ENCODE measurements around the gene TIMM10.
A peak's percentile ranks its signal among the peaks of the same experiment; 100 is the strongest.

TIMM10 gene

DNA sequence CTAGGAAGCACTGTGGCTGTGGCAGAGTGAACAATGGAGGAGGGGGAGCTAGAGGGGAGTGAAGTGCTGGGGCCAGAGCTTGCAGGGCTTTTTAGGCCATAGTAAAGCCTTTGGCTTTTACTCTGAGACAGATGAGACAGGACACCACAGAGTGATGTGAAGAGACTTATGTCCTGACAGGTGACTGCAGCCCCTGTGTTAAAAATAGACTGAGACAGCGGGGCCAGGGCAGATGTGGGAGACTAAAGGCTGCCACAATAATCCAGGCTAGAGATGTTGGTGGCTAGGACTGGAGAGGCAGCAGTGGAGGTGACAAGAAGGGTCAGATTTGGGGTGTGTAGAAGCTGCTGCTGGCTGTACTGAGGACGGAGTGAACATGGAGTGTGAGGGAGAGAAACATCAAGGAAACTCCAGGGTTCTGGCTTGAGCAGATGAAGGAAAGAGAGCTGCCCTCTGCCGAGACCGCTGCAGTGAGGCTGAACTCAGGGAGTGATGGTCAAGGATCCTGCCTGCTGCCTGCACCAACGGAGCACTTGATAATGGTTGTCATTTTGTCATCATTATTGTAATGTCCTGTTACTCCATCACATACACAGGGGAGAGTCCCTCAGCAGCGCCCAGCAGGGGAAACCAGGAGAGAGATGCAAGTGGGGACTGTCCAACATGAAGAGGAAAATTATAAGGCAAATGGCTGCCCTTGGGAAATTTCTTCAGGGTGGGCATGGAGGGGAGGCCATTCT, 42.5 kb downstream of the TIMM10 start:
- no peak overlapping the region for H2BK12ac ChIP-seq (ENCODE audit: low read length in 2 of 2)
- H2AK5ac ChIP-seq (ENCODE audit: low read length, severe bottlenecking): no peak overlapping the region
- H3K27ac ChIP-seq (ENCODE audit: low read length, poor library complexity, severe bottlenecking): no peak overlapping the region
- no peak overlapping the region for H2BK5ac ChIP-seq (ENCODE audit: low read depth, low read length, poor library complexity, severe bottlenecking)
- H3K18ac ChIP-seq (ENCODE audit: low read depth in 1 of 2, low read length in 2 of 2): no peak overlapping the region
- H3K4me1 ChIP-seq (ENCODE audit: control insufficient read depth, insufficient read depth, low read depth, low read length): peaks cover 1% of the 10 kb centered on the region
- no peak overlapping the region for H3K4me3 ChIP-seq (ENCODE audit: insufficient read depth in 1 of 2, low read depth in 1 of 2, low read length in 2 of 2)
- H2BK15ac ChIP-seq (ENCODE audit: low read depth, poor library complexity, severe bottlenecking): no peak overlapping the region
- 92% methylated on average over 5 of the region's 6 CpGs for WGBS
- no peak overlapping the region for H2AFZ ChIP-seq (ENCODE audit: low read depth, low read length)
- no peak overlapping the region for H3K14ac ChIP-seq (ENCODE audit: low read length in 2 of 2)
- no peak overlapping the region for H3K23ac ChIP-seq (ENCODE audit: low read length in 2 of 2)
- no peak overlapping the region for H4K91ac ChIP-seq (ENCODE audit: low read length)
- peaks cover 6 to 54% of the 10 kb centered on the region in 2 experiments for H3K36me3 ChIP-seq (ENCODE audit: control insufficient read depth in 1 of 2, insufficient read depth in 2 of 2, low read depth in 1 of 2, low read length in 2 of 2)
- H2BK120ac ChIP-seq (ENCODE audit: low read depth, low read length): no peak overlapping the region
- no peak overlapping the region for H3K4me2 ChIP-seq (ENCODE audit: low read length, poor library complexity, severe bottlenecking)
- no peak overlapping the region for H3K9ac ChIP-seq (ENCODE audit: low read length)
- H3K9me3 ChIP-seq (ENCODE audit: control insufficient read depth, low read length): peaks cover 15% of the 10 kb centered on the region
- H3K27me3 ChIP-seq (ENCODE audit: control insufficient read depth in 1 of 2, insufficient read depth in 1 of 2, low read length in 2 of 2): peaks cover 2 to 17% of the 10 kb centered on the region in 2 experiments
- no peaks in the 10 kb centered on the region for H3K79me1 ChIP-seq (replicated peaks; ENCODE audit: low read length, poor library complexity, severe bottlenecking)
- DNase-seq: no peak
- H3K4ac ChIP-seq (ENCODE audit: low read depth in 1 of 2, low read length in 2 of 2): no peak overlapping the region
- no peak overlapping the region for H4K8ac ChIP-seq (ENCODE audit: low read length)

- no peak overlapping the region for H3K27ac ChIP-seq (ENCODE audit: low read length, poor library complexity, severe bottlenecking)
- 94% methylated on average over 15 of the region's 15 CpGs for WGBS
Observed at GRCh38 chr11:57487021-57487778, 43.4 kb downstream of the TIMM10 start.

DNA sequence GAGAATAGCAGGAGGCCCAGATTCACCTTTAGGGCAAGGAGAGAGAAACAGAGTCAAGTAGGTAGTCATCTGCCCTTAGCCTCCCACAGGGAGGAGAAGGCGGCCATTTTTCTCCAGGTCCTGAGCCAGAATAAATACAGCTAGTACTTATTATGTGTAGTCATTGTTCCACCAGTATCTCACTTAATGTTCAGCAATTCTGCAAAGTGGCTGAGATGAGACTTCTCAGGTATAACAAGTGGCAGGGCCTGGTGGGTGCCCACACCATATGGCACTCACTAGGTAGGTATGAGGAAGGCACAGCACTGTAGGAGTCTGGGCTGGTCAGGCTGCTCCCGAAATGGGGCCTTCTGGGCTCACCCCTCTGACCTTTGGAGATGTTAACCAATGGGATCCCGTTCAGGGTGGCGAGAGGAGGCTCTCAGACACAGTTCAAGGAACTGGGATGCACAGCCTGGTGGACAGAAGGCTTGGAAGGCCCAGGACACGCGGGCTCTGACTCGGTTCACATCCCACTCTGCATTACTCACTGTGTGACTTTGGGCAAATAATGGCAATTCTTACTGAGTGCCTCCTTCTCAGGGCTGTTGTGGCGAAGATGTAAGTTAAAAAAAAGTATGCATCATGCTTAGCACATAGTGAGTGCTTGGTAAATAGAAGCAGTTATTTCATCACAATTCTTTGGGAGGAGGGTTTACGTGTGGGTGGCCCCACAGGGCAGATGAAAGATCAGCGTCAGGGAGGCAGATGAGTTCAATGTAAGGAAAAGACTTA, 45.1 kb downstream of the TIMM10 start:
- Histone ChIP-seq H2BK12ac (ENCODE audit: low read length in 2 of 2) (no peak overlapping the region), H2BK120ac (ENCODE audit: low read depth, low read length) (no peak overlapping the region), H3K14ac (ENCODE audit: low read length in 2 of 2) (no peak overlapping the region), H3K9me3 (ENCODE audit: control insufficient read depth, low read length) (peaks cover 14% of the 10 kb centered on the region), H3K4me2 (ENCODE audit: low read length, poor library complexity, severe bottlenecking) (no peak overlapping the region), H2AK5ac (ENCODE audit: low read length, severe bottlenecking) (no peak overlapping the region), H3K27me3 (ENCODE audit: control insufficient read depth in 1 of 2, insufficient read depth in 1 of 2, low read length in 2 of 2) (peaks cover 17 to 43% of the 10 kb centered on the region in 2 experiments), H3K4me1 (ENCODE audit: control insufficient read depth, insufficient read depth, low read depth, low read length) (peaks cover 11% of the 10 kb centered on the region), H3K18ac (ENCODE audit: low read depth in 1 of 2, low read length in 2 of 2) (no peak overlapping the region), H3K4ac (ENCODE audit: low read depth in 1 of 2, low read length in 2 of 2) (no peak overlapping the region), H3K27ac (ENCODE audit: low read length, poor library complexity, severe bottlenecking) (no peak overlapping the region), H3K23ac (ENCODE audit: low read length in 2 of 2) (no peak overlapping the region), H2AFZ (ENCODE audit: low read depth, low read length) (no peak overlapping the region), H3K4me3 (ENCODE audit: insufficient read depth in 1 of 2, low read depth in 1 of 2, low read length in 2 of 2) (no peak overlapping the region), H4K91ac (ENCODE audit: low read length) (no peak overlapping the region), H3K36me3 (ENCODE audit: control insufficient read depth in 1 of 2, insufficient read depth in 2 of 2, low read depth in 1 of 2, low read length in 2 of 2) (peaks cover 6 to 47% of the 10 kb centered on the region in 2 experiments), H3K79me1 (replicated peaks; ENCODE audit: low read length, poor library complexity, severe bottlenecking) (no peaks in the 10 kb centered on the region), H4K8ac (ENCODE audit: low read length) (no peak overlapping the region), H2BK5ac (ENCODE audit: low read depth, low read length, poor library complexity, severe bottlenecking) (no peak overlapping the region), H2BK15ac (ENCODE audit: low read depth, poor library complexity, severe bottlenecking) (no peak overlapping the region), H3K9ac (ENCODE audit: low read length) (peak overlapping the region; percentile 63)
- DNase-seq: no peak
- 92% methylated on average over 9 of the region's 10 CpGs for WGBS

More at GRCh38 chr11:57487021-57487778, 43.4 kb downstream of the TIMM10 start:
- H3K23ac ChIP-seq (ENCODE audit: low read length in 2 of 2): peak overlapping the region in 1 of 2 experiments; percentile 5
- H3K36me3 ChIP-seq (ENCODE audit: control insufficient read depth in 1 of 2, insufficient read depth in 2 of 2, low read depth in 1 of 2, low read length in 2 of 2): peaks cover 6 to 52% of the 10 kb centered on the region in 2 experiments
- H3K4me1 ChIP-seq (ENCODE audit: control insufficient read depth, insufficient read depth, low read depth, low read length): peaks cover 10% of the 10 kb centered on the region
- no peak overlapping the region for H4K8ac ChIP-seq (ENCODE audit: low read length)
- H2AK5ac ChIP-seq (ENCODE audit: low read length, severe bottlenecking): no peak overlapping the region
- no peak overlapping the region for H2BK15ac ChIP-seq (ENCODE audit: low read depth, poor library complexity, severe bottlenecking)
- no peak overlapping the region for H3K4me3 ChIP-seq (ENCODE audit: insufficient read depth in 1 of 2, low read depth in 1 of 2, low read length in 2 of 2)
- peaks cover 15% of the 10 kb centered on the region for H3K9me3 ChIP-seq (ENCODE audit: control insufficient read depth, low read length)
- H2BK5ac ChIP-seq (ENCODE audit: low read depth, low read length, poor library complexity, severe bottlenecking): no peak overlapping the region
- H2BK120ac ChIP-seq (ENCODE audit: low read depth, low read length): no peak overlapping the region
- no peak overlapping the region for H4K91ac ChIP-seq (ENCODE audit: low read length)
- H3K27me3 ChIP-seq (ENCODE audit: control insufficient read depth in 1 of 2, insufficient read depth in 1 of 2, low read length in 2 of 2): peaks cover 5 to 25% of the 10 kb centered on the region in 2 experiments
- H3K4me2 ChIP-seq (ENCODE audit: low read length, poor library complexity, severe bottlenecking): no peak overlapping the region
- H3K4ac ChIP-seq (ENCODE audit: low read depth in 1 of 2, low read length in 2 of 2): no peak overlapping the region
- no peaks in the 10 kb centered on the region for H3K79me1 ChIP-seq (replicated peaks; ENCODE audit: low read length, poor library complexity, severe bottlenecking)
- no peak overlapping the region for H2BK12ac ChIP-seq (ENCODE audit: low read length in 2 of 2)
- no peak overlapping the region for H3K14ac ChIP-seq (ENCODE audit: low read length in 2 of 2)
- H3K18ac ChIP-seq (ENCODE audit: low read depth in 1 of 2, low read length in 2 of 2): no peak overlapping the region
- no peak overlapping the region for H2AFZ ChIP-seq (ENCODE audit: low read depth, low read length)
- no peak overlapping the region for H3K9ac ChIP-seq (ENCODE audit: low read length)
- DNase-seq: no peak

All from mesenchymal stem cell (in vitro differentiated cells and primary cell).